ENCODE results near the gene HCFC1R1.
A peak's percentile ranks its signal among the peaks of the same experiment; 100 is the strongest.

Gene HCFC1R1

GRCh38 chr16:3022684-3023414 is 893 bp downstream of the HCFC1R1 start:
- Histone ChIP-seq H3K27me3 (ENCODE audit: insufficient read depth, low read length) (no peaks in the 10 kb centered on the region), H2AFZ (ENCODE audit: low read length) (no peak overlapping the region), H3K9me2 (ENCODE audit: low read depth, low read length) (no peaks in the 10 kb centered on the region), H4K20me1 (ENCODE audit: insufficient read depth, low read length) (no peaks in the 10 kb centered on the region), H3F3A (ENCODE audit: insufficient read depth, low read length) (no peaks in the 10 kb centered on the region), H3K79me2 (ENCODE audit: insufficient read depth, low read length) (no peaks in the 10 kb centered on the region), H3K36me3 (ENCODE audit: insufficient read depth, low read length) (peaks cover 11% of the 10 kb centered on the region), H3K4me2 (ENCODE audit: low read length) (peak overlapping the region; percentile 90), H3K9ac (ENCODE audit: low read length) (peak overlapping the region; percentile 89; the same call in 1 of the 2 replicates), H3K27ac (ENCODE audit: low read depth, low read length, poor library complexity, severe bottlenecking) (peak overlapping the region; percentile 81), H3K4me1 (ENCODE audit: insufficient read depth, low read length, severe bottlenecking) (peaks cover 44% of the 10 kb centered on the region), H3K9me3 (ENCODE audit: low read length) (no peaks in the 10 kb centered on the region), H3K4me3 (ENCODE audit: low read depth, low read length, poor library complexity, severe bottlenecking) (peak overlapping the region; percentile 71)
- no peak for TF ChIP-seq EZH2 (IDR thresholded peaks at IDR 0.05; ENCODE audit: borderline replicate concordance, low read length)

DNA sequence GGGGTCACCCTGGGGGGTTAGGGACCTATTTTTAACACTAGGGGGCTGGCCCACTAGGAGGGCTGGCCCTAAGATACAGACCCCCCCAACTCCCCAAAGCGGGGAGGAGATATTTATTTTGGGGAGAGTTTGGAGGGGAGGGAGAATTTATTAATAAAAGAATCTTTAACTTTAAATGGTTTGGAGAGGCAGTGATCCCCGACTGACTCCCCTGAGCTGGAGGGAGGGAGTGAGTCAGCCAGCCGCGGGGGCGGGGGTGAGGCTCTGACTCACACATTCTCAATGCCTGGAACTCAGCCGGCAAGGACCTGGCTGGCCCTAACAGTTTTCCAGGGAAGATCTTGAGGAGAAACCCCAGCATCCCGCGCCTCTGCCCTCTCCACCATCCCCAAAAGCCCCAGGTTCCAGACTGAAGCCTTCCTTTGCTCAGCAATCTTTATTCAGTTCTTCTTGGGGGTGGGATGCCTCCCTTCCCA is 1.5 kb downstream of the HCFC1R1 start:
- no peaks in the 10 kb centered on the region for H3K9me3 ChIP-seq (ENCODE audit: low read length)
- TF ChIP-seq, protein P1, sequence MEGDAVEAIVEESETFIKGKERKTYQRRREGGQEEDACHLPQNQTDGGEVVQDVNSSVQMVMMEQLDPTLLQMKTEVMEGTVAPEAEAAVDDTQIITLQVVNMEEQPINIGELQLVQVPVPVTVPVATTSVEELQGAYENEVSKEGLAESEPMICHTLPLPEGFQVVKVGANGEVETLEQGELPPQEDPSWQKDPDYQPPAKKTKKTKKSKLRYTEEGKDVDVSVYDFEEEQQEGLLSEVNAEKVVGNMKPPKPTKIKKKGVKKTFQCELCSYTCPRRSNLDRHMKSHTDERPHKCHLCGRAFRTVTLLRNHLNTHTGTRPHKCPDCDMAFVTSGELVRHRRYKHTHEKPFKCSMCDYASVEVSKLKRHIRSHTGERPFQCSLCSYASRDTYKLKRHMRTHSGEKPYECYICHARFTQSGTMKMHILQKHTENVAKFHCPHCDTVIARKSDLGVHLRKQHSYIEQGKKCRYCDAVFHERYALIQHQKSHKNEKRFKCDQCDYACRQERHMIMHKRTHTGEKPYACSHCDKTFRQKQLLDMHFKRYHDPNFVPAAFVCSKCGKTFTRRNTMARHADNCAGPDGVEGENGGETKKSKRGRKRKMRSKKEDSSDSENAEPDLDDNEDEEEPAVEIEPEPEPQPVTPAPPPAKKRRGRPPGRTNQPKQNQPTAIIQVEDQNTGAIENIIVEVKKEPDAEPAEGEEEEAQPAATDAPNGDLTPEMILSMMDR (IDR thresholded peaks at IDR 0.05; ENCODE audit: low read length), result no peak
- TF ChIP-seq EZH2 (IDR thresholded peaks at IDR 0.05; ENCODE audit: borderline replicate concordance, low read length), result no peak
- peak overlapping the region; percentile 67 for H3K4me3 ChIP-seq (ENCODE audit: low read depth, low read length, poor library complexity, severe bottlenecking)
- no peak overlapping the region; the same call in 1 of the 2 replicates for H3K9ac ChIP-seq (ENCODE audit: low read length)
- no peaks in the 10 kb centered on the region for H4K20me1 ChIP-seq (ENCODE audit: insufficient read depth, low read length)
- no peaks in the 10 kb centered on the region for H3K9me2 ChIP-seq (ENCODE audit: low read depth, low read length)
- no peaks in the 10 kb centered on the region for H3K79me2 ChIP-seq (ENCODE audit: insufficient read depth, low read length)
- peak overlapping the region; percentile 97; the same call in 1 of the 2 replicates for H3K4me2 ChIP-seq (ENCODE audit: low read length)
- H3K27me3 ChIP-seq (ENCODE audit: insufficient read depth, low read length), result peaks cover under 1% of the 10 kb centered on the region; the same call in 1 of the 2 replicates
- H3K36me3 ChIP-seq (ENCODE audit: insufficient read depth, low read length), result peaks cover 11% of the 10 kb centered on the region
- no peaks in the 10 kb centered on the region for H3F3A ChIP-seq (ENCODE audit: insufficient read depth, low read length)
- peak overlapping the region; percentile 55 for H3K27ac ChIP-seq (ENCODE audit: low read depth, low read length, poor library complexity, severe bottlenecking)
- H3K4me1 ChIP-seq (ENCODE audit: insufficient read depth, low read length, severe bottlenecking), result peaks cover 44% of the 10 kb centered on the region
- no peak overlapping the region for H2AFZ ChIP-seq (ENCODE audit: low read length)

- TF ChIP-seq, protein P1 (IDR thresholded peaks at IDR 0.05; ENCODE audit: low read length), result peak; percentile 58
- TF ChIP-seq EZH2 (IDR thresholded peaks at IDR 0.05; ENCODE audit: borderline replicate concordance, low read length), result no peak
- no peaks in the 10 kb centered on the region for H3F3A ChIP-seq (ENCODE audit: insufficient read depth, low read length)
- H4K20me1 ChIP-seq (ENCODE audit: insufficient read depth, low read length), result no peaks in the 10 kb centered on the region
- no peaks in the 10 kb centered on the region for H3K79me2 ChIP-seq (ENCODE audit: insufficient read depth, low read length)
- H3K4me3 ChIP-seq (ENCODE audit: low read depth, low read length, poor library complexity, severe bottlenecking), result peak overlapping the region; percentile 67
- H3K27ac ChIP-seq (ENCODE audit: low read depth, low read length, poor library complexity, severe bottlenecking), result peak overlapping the region; percentile 55
- no peak overlapping the region for H2AFZ ChIP-seq (ENCODE audit: low read length)
- H3K9ac ChIP-seq (ENCODE audit: low read length), result peak overlapping the region; percentile 60; the same call in 1 of the 2 replicates
- peaks cover 4% of the 10 kb centered on the region; the same call in 1 of the 2 replicates for H3K27me3 ChIP-seq (ENCODE audit: insufficient read depth, low read length)
- no peaks in the 10 kb centered on the region for H3K9me2 ChIP-seq (ENCODE audit: low read depth, low read length)
- H3K4me1 ChIP-seq (ENCODE audit: insufficient read depth, low read length, severe bottlenecking), result peaks cover 44% of the 10 kb centered on the region
- H3K36me3 ChIP-seq (ENCODE audit: insufficient read depth, low read length), result peaks cover 4% of the 10 kb centered on the region
- no peaks in the 10 kb centered on the region for H3K9me3 ChIP-seq (ENCODE audit: low read length)
- peak overlapping the region; percentile 97 for H3K4me2 ChIP-seq (ENCODE audit: low read length)
Measured at GRCh38 chr16:3021449-3022207, 2.1 kb downstream of the HCFC1R1 start.

All from OCI-LY1 (cell line).